Measurements from ENCODE around the gene MACF1. TPM values are rescaled to one million over a fixed set of nuclear protein-coding genes. Genes with fewer than 3 reads are reported as not detected.

The MACF1 gene
- total RNA-seq, 1 experiment from 2014 or later: 189 TPM

DNA sequence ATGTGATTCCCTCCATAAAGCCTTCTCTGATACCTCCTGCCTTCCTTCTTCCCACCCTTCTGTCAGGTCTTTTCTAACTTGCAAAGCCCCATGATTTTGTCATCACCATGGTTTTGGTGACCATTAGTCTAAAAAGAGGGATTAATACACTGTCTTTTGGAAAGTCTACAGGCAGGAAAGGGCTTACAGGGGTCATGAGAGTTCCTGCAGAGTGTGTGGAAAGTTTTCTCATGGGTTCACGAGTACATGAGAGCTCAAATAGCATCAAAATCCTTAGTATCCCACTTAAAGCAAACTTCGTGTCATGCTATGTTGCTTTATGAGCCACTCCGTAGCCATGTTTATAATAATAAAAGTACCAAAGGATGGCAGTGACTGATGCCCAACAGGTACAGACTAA lies 200.4 kb downstream of the MACF1 start:
- TF ChIP-seq EZH2 (IDR thresholded peaks at IDR 0.05; ENCODE audit: low read depth): no peak
- TF ChIP-seq, protein P1, sequence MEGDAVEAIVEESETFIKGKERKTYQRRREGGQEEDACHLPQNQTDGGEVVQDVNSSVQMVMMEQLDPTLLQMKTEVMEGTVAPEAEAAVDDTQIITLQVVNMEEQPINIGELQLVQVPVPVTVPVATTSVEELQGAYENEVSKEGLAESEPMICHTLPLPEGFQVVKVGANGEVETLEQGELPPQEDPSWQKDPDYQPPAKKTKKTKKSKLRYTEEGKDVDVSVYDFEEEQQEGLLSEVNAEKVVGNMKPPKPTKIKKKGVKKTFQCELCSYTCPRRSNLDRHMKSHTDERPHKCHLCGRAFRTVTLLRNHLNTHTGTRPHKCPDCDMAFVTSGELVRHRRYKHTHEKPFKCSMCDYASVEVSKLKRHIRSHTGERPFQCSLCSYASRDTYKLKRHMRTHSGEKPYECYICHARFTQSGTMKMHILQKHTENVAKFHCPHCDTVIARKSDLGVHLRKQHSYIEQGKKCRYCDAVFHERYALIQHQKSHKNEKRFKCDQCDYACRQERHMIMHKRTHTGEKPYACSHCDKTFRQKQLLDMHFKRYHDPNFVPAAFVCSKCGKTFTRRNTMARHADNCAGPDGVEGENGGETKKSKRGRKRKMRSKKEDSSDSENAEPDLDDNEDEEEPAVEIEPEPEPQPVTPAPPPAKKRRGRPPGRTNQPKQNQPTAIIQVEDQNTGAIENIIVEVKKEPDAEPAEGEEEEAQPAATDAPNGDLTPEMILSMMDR (conservative IDR thresholded peaks at IDR 0.05): no peak
- Histone ChIP-seq H3K9me2 (ENCODE audit: insufficient read depth) (no peaks in the 10 kb centered on the region), H3K79me2 (ENCODE audit: low read depth) (peaks cover 24% of the 10 kb centered on the region), H4K20me1 (ENCODE audit: insufficient read depth) (no peaks in the 10 kb centered on the region), H3K9me3 (ENCODE audit: insufficient read depth, low read depth) (no peaks in the 10 kb centered on the region), H3K4me3 (no peak overlapping the region), H3K4me2 (no peak overlapping the region), H3F3A (ENCODE audit: insufficient read depth, low read depth) (peaks cover 25% of the 10 kb centered on the region), H3K36me3 (ENCODE audit: low read depth) (no peaks in the 10 kb centered on the region), H3K27me3 (ENCODE audit: insufficient read depth, low read depth) (no peaks in the 10 kb centered on the region), H2AFZ (no peak overlapping the region), H3K4me1 (replicated peaks; ENCODE audit: insufficient read depth) (peaks cover 34% of the 10 kb centered on the region), H3K27ac (no peak overlapping the region)
- intact Hi-C loops (cut with micrococcal nuclease; ENCODE audit: unreplicated experiment): no loop called here
- DNase-seq: no peak
- ChIA-PET CTCF (interaction anchor here (0.7 kb wide), 1 partner anchor 50 kb away, joined by 3 read pairs; no protein-coding TSS in a partner anchor), POLR2A (ENCODE audit: unreplicated experiment) (no interaction called here)
- no TSS peak for BruUV-seq (replicated peaks)

DNA sequence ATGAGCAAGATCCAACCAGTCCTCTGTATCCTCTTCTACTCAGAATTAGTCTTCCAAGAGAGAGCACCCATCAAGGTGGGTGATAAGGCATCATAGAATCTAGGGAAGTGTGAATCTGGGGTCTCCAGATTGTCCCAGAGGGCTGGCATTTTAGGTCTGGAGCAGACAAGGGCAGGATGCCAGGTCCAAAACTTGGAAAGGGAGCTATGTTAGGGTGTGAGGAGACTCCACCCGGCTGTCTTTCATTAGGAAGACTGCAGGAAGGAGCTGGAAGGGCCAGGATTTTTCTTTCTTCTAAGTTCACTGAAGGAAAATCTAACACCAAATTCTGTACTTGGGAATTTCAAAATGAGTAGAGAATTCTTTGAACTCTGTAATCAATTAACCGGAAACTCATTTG lies 200.9 kb downstream of the MACF1 start:
- no peak for DNase-seq
- CTCF ChIA-PET: no interaction called here
- H3K27ac ChIP-seq: no peak overlapping the region
- POLR2A ChIA-PET (ENCODE audit: unreplicated experiment): no interaction called here
- H3K4me1 ChIP-seq (replicated peaks; ENCODE audit: insufficient read depth): peaks cover 35% of the 10 kb centered on the region
- peaks cover 24% of the 10 kb centered on the region for H3K79me2 ChIP-seq (ENCODE audit: low read depth)
- H3K36me3 ChIP-seq (ENCODE audit: low read depth): no peaks in the 10 kb centered on the region
- no peaks in the 10 kb centered on the region for H3K9me3 ChIP-seq (ENCODE audit: insufficient read depth, low read depth)
- H3F3A ChIP-seq (ENCODE audit: insufficient read depth, low read depth): peaks cover 23% of the 10 kb centered on the region
- intact Hi-C loops (cut with micrococcal nuclease; ENCODE audit: unreplicated experiment): no loop called here
- BruUV-seq (replicated peaks): no TSS peak
- no peak overlapping the region for H3K4me2 ChIP-seq
- no peak for TF ChIP-seq EZH2 (IDR thresholded peaks at IDR 0.05; ENCODE audit: low read depth)
- TF ChIP-seq, protein P1 (conservative IDR thresholded peaks at IDR 0.05): no peak
- no peak overlapping the region for H2AFZ ChIP-seq
- no peaks in the 10 kb centered on the region for H3K9me2 ChIP-seq (ENCODE audit: insufficient read depth)
- no peaks in the 10 kb centered on the region for H3K27me3 ChIP-seq (ENCODE audit: insufficient read depth, low read depth)
- H3K4me3 ChIP-seq: no peak overlapping the region
- no peaks in the 10 kb centered on the region for H4K20me1 ChIP-seq (ENCODE audit: insufficient read depth)

DNA sequence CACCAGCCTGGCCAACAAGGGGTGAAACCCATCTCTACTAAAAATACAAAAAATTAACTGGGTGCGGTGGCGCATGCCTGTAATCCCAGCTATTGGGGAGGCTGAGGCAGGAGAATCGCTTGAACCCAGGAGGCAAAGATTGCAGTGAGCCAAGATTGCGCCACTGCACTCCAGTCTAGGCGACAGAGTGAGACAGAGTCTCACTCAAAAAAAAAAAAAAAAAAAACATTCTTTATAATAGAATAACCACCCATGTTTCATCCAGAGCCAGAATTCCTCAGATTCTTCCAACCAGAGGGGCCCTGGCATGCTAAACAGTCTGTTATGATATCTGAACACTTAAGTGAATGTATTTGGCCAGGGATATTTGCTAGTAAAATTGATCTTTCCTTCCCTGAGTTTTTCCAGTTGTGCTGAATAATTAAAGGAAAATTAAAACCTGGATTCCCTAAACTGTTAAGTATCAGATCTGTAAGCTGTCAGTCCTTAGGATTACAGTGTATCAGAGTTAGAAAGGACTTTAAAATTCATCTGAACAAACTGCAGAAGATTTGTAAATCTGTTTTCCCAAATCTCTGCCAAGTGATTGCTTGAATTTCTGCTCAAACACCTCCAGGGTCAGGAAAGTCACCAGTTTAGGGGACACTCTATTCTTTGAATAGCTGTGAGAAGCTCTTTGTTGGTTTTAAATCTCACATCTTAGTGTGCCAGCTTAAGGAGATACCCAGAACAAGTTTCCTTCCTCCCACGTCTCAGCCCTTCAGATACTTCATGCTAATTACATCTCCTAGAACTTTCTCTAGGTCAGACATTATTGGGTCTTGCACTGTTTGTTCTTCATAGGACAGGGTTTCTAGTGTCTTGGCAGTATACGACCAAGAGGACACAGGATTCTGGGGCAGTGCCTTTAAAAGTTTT lies 202.3 kb downstream of the MACF1 start:
- TF ChIP-seq, protein P1 (conservative IDR thresholded peaks at IDR 0.05): no peak
- TF ChIP-seq EZH2 (IDR thresholded peaks at IDR 0.05; ENCODE audit: low read depth): no peak
- Histone ChIP-seq H3K4me2 (peak overlapping the region; percentile 99), H3K4me3 (no peak overlapping the region), H3K36me3 (ENCODE audit: low read depth) (peaks cover under 1% of the 10 kb centered on the region; the same call in 1 of the 2 replicates), H3K79me2 (ENCODE audit: low read depth) (peaks cover 26% of the 10 kb centered on the region), H3F3A (ENCODE audit: insufficient read depth, low read depth) (peaks cover 23% of the 10 kb centered on the region), H3K27me3 (ENCODE audit: insufficient read depth, low read depth) (no peaks in the 10 kb centered on the region), H3K9me2 (ENCODE audit: insufficient read depth) (no peaks in the 10 kb centered on the region), H3K4me1 (replicated peaks; ENCODE audit: insufficient read depth) (peaks cover 48% of the 10 kb centered on the region), H4K20me1 (ENCODE audit: insufficient read depth) (peaks cover 7% of the 10 kb centered on the region; the same call in 1 of the 2 replicates), H3K9me3 (ENCODE audit: insufficient read depth, low read depth) (no peaks in the 10 kb centered on the region), H2AFZ (no peak overlapping the region), H3K27ac (peak overlapping the region; percentile 55)
- ChIA-PET CTCF (interaction anchor here (1.3 kb wide), 1 partner anchor 12 kb away, joined by 3 read pairs; no protein-coding TSS in a partner anchor), POLR2A (ENCODE audit: unreplicated experiment) (interaction anchor here (0.5 to 1.1 kb wide), 7 partner anchors 11 to 278 kb away, joined by 3 to 28 read pairs (median 6); no protein-coding TSS in a partner anchor)
- DNase-seq: no peak
- BruUV-seq (replicated peaks): no TSS peak
- intact Hi-C loops (cut with micrococcal nuclease; ENCODE audit: unreplicated experiment): no loop called here

Measured in PC-9 (cell line).